GM23338 (cell line): Measurements from ENCODE around the gene CNOT6. TPM values are rescaled to one million over a fixed set of nuclear protein-coding genes. Genes with fewer than 3 reads are reported as not detected.

Experiments
- ATAC-seq: fragments of 200-7000 bp; cut with Tn5 transposase; 3 replicates; pipeline ENCODE4 v1.9.1; 2020
- DNase-seq: peaks from one replicate; pipeline ENCODE4 v3.0.0-alpha.2; 2015; ENCODE audit warnings: low spot score
- H2AFZ ChIP-seq: fragments of 200-600 bp; sonication (generic); 2 replicates; pipeline ENCODE4 v1.8.0; 2016; ENCODE audit warnings: antibody characterized with exemption, mild to moderate bottlenecking, moderate library complexity
- H3F3A ChIP-seq: fragments of 200-600 bp; sonication (generic); replicated peaks from 2 replicates; pipeline ENCODE4 v1.8.0; 2017; ENCODE audit warnings: antibody characterized with exemption, mixed run types, low read depth
- H3K27ac ChIP-seq: fragments of 200-600 bp; sonication (generic); 2 replicates; pipeline ENCODE4 v1.6.1; 2016; ENCODE audit warnings: low read depth
- H3K27me3 ChIP-seq: fragments of 200-600 bp; sonication (generic); 2 replicates; pipeline ENCODE4 v1.8.0; 2016; ENCODE audit warnings: mild to moderate bottlenecking, mixed run types, moderate library complexity; ENCODE audit not compliant: insufficient read depth
- H3K36me3 ChIP-seq: fragments of 200-600 bp; sonication (generic); 2 replicates; pipeline ENCODE4 v1.8.0; 2016; ENCODE audit warnings: mild to moderate bottlenecking; ENCODE audit not compliant: insufficient read depth
- H3K4me1 ChIP-seq: fragments of 200-600 bp; sonication (generic); 2 replicates; pipeline ENCODE4 v1.8.0; 2016; ENCODE audit warnings: mild to moderate bottlenecking, moderate library complexity; ENCODE audit not compliant: insufficient read depth
- H3K4me2 ChIP-seq: fragments of 200-600 bp; sonication (generic); 2 replicates; pipeline ENCODE4 v1.7.1; 2017; ENCODE audit warnings: mixed run types
- H3K4me3 ChIP-seq: fragments of 200-600 bp; sonication (generic); 2 replicates; pipeline ENCODE4 v1.6.1; 2016; ENCODE audit warnings: mixed run types
- H3K79me2 ChIP-seq: fragments of 200-600 bp; sonication (generic); replicated peaks from 2 replicates; pipeline ENCODE4 v1.8.0; 2017; ENCODE audit warnings: mild to moderate bottlenecking; ENCODE audit not compliant: insufficient read depth
- H3K9me2 ChIP-seq: fragments of 200-600 bp; sonication (generic); 2 replicates; pipeline ENCODE4 v1.8.0; 2017; ENCODE audit not compliant: insufficient read depth
- H4K20me1 ChIP-seq: fragments of 200-600 bp; sonication (generic); replicated peaks from 2 replicates; pipeline ENCODE4 v1.8.0; 2017; ENCODE audit warnings: mild to moderate bottlenecking; ENCODE audit not compliant: insufficient read depth
- H3K27ac Mint-ChIP-seq: 2 replicates; pipeline ENCODE4 v1.8.0; 2020; ENCODE audit warnings: inconsistent platforms, mild to moderate bottlenecking, moderate library complexity, mixed read lengths
- H3K27me3 Mint-ChIP-seq: 3 replicates; pipeline ENCODE4 v1.8.0; 2022; ENCODE audit warnings: low read depth, mild to moderate bottlenecking, moderate library complexity, mixed read lengths, inconsistent platforms; ENCODE audit not compliant: insufficient read depth, poor library complexity
- H3K36me3 Mint-ChIP-seq: 3 replicates; pipeline ENCODE4 v1.8.0; 2021; ENCODE audit warnings: low read depth, mild to moderate bottlenecking, inconsistent platforms, moderate library complexity, mixed read lengths
- H3K4me1 Mint-ChIP-seq: 3 replicates; pipeline ENCODE4 v1.8.0; 2020; ENCODE audit warnings: mild to moderate bottlenecking, inconsistent platforms, mixed read lengths
- H3K4me3 Mint-ChIP-seq: 3 replicates; pipeline ENCODE4 v1.8.0; 2021; ENCODE audit warnings: moderate library complexity, mild to moderate bottlenecking, inconsistent platforms, mixed read lengths
- H3K9me3 Mint-ChIP-seq: 3 replicates; pipeline ENCODE4 v1.8.0; 2020; ENCODE audit warnings: moderate library complexity, mild to moderate bottlenecking, inconsistent platforms, mixed read lengths
- CREB1 ChIP-seq: fragments of 250-450 bp; sonication (Bioruptor Pico); IDR thresholded peaks from 2 replicates; pipeline ENCODE4 v1.5.0; 2020; ENCODE audit warnings: low read depth, mild to moderate bottlenecking, moderate library complexity
- ETS1 ChIP-seq: IDR thresholded peaks from 2 replicates; pipeline ENCODE4 v1.6.1; 2016; ENCODE audit warnings: antibody characterized with exemption
- EZH2 ChIP-seq: fragments of 200-600 bp; sonication (generic); IDR thresholded peaks from one replicate; pipeline ENCODE4 v1.8.0; 2017; ENCODE audit warnings: antibody characterized with exemption, mild to moderate bottlenecking, low read depth; ENCODE audit not compliant: unreplicated experiment
- EZH2phosphoT487 ChIP-seq: fragments of 200-600 bp; sonication (generic); IDR thresholded peaks from one replicate; pipeline ENCODE4 v1.8.1; 2018; ENCODE audit warnings: antibody characterized with exemption; ENCODE audit not compliant: unreplicated experiment
- JUNB ChIP-seq: IDR thresholded peaks from one replicate; pipeline ENCODE4 v1.6.1; 2016; ENCODE audit warnings: antibody characterized with exemption; ENCODE audit not compliant: unreplicated experiment
- NANOG ChIP-seq: IDR thresholded peaks from 2 replicates; pipeline ENCODE4 v1.6.1; 2016; ENCODE audit warnings: antibody characterized with exemption, borderline replicate concordance
- POLR2AphosphoS5 ChIP-seq: IDR thresholded peaks from 2 replicates; pipeline ENCODE4 v1.6.1; 2016; ENCODE audit warnings: antibody characterized with exemption, low read depth
- REST ChIP-seq: IDR thresholded peaks from one replicate; pipeline ENCODE4 v1.6.1; 2018; ENCODE audit warnings: antibody characterized with exemption; ENCODE audit not compliant: unreplicated experiment
- STAT1 ChIP-seq: IDR thresholded peaks from one replicate; pipeline ENCODE4 v1.6.1; 2016; ENCODE audit warnings: antibody characterized with exemption; ENCODE audit not compliant: unreplicated experiment
- ZNF114 ChIP-seq: fragments of 250-450 bp; sonication (Bioruptor Pico); IDR thresholded peaks from 2 replicates; pipeline ENCODE4 v1.5.0; 2020; ENCODE audit warnings: mild to moderate bottlenecking, moderate library complexity
- ZNF331 ChIP-seq: fragments of 250-450 bp; sonication (Bioruptor Pico); IDR thresholded peaks from 2 replicates; pipeline ENCODE4 v1.5.0; 2020; ENCODE audit warnings: low read depth, mild to moderate bottlenecking, moderate library complexity
- ZNF462 ChIP-seq: fragments of 250-450 bp; sonication (Bioruptor Pico); IDR thresholded peaks from 2 replicates; pipeline ENCODE4 v1.5.0; 2020; ENCODE audit warnings: mild to moderate bottlenecking, moderate library complexity
- polyA plus RNA-seq: library from polyadenylated mRNA; unstranded; fragments of >200 nt; fragmentation: Nextera tagmentation; extraction: Ambion mirVana; gene quantifications from 2 replicates; pipeline ENCODE4 v1.2.1, GENCODE V29; 2016
- total RNA-seq: library from RNA; depleted of rRNA; stranded (reverse); fragments of >200 nt; shearing (Covaris generic); gene quantifications from 2 replicates; pipeline ENCODE4 v1.2.3, GENCODE V29; 2014
- TF ChIP-seq, protein P1 (sequence below), 2 experiments: fragments of 200-600 bp in 1 of 2; sonication (generic) in 1 of 2; conservative IDR thresholded peaks; 2 replicates each; pipeline versions ENCODE4 v1.5.1 to v1.6.1; 2016 to 2017; ENCODE audit warnings: antibody characterized with exemption in 2 of 2, low read depth in 2 of 2, mild to moderate bottlenecking in 2 of 2, moderate library complexity in 1 of 2

CNOT6 gene
- total and polyA plus RNA-seq, 2 experiments from 2014 or later, result 14.6 to 38.7 TPM

DNA sequence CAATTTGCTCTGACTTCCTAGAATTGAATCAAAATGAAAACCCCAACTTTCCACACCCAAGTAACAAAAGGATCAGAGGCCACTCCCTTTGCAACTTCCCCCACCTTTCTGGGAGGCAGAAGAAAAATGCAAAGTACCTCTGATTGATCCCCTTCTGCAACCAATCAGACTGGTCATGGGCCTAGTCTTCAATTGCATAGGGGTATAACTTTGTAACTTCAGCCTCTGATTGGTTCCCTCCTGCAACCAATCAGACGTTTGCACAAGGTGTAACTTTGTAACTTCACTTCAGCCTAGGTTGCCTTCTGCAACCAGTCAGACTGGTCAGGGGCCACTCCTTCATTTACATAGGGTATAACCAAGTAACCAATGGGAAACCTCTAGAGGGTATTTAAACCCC, 38.3 kb upstream of the CNOT6 start:
- H3K4me3 ChIP-seq, result no peak overlapping the region
- H3K4me2 ChIP-seq, result no peak overlapping the region
- H3K27me3 Mint-ChIP-seq, result peaks cover 13% of the 10 kb centered on the region
- no peak overlapping the region for H3K27ac ChIP-seq
- H3F3A ChIP-seq, result no peaks in the 10 kb centered on the region
- no peaks in the 10 kb centered on the region; the same call in 2 of the 3 replicates for H3K4me1 Mint-ChIP-seq
- peaks cover 51% of the 10 kb centered on the region for H3K9me3 Mint-ChIP-seq
- H3K4me1 ChIP-seq, result no peaks in the 10 kb centered on the region
- no peak for TF ChIP-seq JUNB
- no peak for TF ChIP-seq POLR2AphosphoS5
- TF ChIP-seq STAT1, result no peak
- no peak for TF ChIP-seq CREB1 (CRISPR knock-in tag)
- TF ChIP-seq ZNF462 (CRISPR knock-in tag), result no peak
- no peak for TF ChIP-seq EZH2
- TF ChIP-seq, protein P1, sequence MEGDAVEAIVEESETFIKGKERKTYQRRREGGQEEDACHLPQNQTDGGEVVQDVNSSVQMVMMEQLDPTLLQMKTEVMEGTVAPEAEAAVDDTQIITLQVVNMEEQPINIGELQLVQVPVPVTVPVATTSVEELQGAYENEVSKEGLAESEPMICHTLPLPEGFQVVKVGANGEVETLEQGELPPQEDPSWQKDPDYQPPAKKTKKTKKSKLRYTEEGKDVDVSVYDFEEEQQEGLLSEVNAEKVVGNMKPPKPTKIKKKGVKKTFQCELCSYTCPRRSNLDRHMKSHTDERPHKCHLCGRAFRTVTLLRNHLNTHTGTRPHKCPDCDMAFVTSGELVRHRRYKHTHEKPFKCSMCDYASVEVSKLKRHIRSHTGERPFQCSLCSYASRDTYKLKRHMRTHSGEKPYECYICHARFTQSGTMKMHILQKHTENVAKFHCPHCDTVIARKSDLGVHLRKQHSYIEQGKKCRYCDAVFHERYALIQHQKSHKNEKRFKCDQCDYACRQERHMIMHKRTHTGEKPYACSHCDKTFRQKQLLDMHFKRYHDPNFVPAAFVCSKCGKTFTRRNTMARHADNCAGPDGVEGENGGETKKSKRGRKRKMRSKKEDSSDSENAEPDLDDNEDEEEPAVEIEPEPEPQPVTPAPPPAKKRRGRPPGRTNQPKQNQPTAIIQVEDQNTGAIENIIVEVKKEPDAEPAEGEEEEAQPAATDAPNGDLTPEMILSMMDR (conservative IDR thresholded peaks at IDR 0.05; ENCODE audit: low read depth in 2 of 2), result no peak
- no peak for TF ChIP-seq EZH2phosphoT487
- no peak for TF ChIP-seq ETS1
- TF ChIP-seq ZNF331 (CRISPR knock-in tag), result no peak
- TF ChIP-seq ZNF114 (CRISPR knock-in tag), result no peak
- no peak for TF ChIP-seq REST
- no peak for TF ChIP-seq NANOG
- no peak overlapping the region for H3K4me3 Mint-ChIP-seq
- ATAC-seq (no peak), DNase-seq (no peak)
- H3K36me3 Mint-ChIP-seq, result peaks cover 29% of the 10 kb centered on the region
- H4K20me1 ChIP-seq, result no peaks in the 10 kb centered on the region; the same call in 1 of the 2 replicates
- H2AFZ ChIP-seq, result no peak overlapping the region
- H3K79me2 ChIP-seq, result no peaks in the 10 kb centered on the region
- H3K9me2 ChIP-seq, result no peaks in the 10 kb centered on the region
- H3K27me3 ChIP-seq, result no peaks in the 10 kb centered on the region
- H3K36me3 ChIP-seq, result peaks cover 4% of the 10 kb centered on the region; the same call in 1 of the 2 replicates
- H3K27ac Mint-ChIP-seq, result no peak overlapping the region
